Loucy (cell line): ENCODE results near the gene ARMC12.

ENCODE experiments used
- H2AFZ ChIP-seq: fragments of 200-600 bp; sonication (generic); 2 replicates; pipeline ENCODE4 v1.6.0; 2016; ENCODE audit warnings: antibody characterized with exemption, mild to moderate bottlenecking, low read length, moderate library complexity
- H3F3A ChIP-seq: fragments of 200-600 bp; 2 replicates; pipeline ENCODE4 v1.6.0; 2016; ENCODE audit warnings: antibody characterized with exemption, low read depth, mild to moderate bottlenecking
- H3K27me3 ChIP-seq: fragments of 200-600 bp; sonication (generic); 2 replicates; pipeline ENCODE4 v1.6.1; 2014; ENCODE audit warnings: low read length, mild to moderate bottlenecking; ENCODE audit not compliant: insufficient read depth, poor library complexity, severe bottlenecking
- H3K36me3 ChIP-seq: fragments of 200-600 bp; sonication (generic); 2 replicates; pipeline ENCODE4 v1.6.1; 2016; ENCODE audit warnings: low read length; ENCODE audit not compliant: insufficient read depth
- H3K4me1 ChIP-seq: fragments of 200-600 bp; sonication (generic); 2 replicates; pipeline ENCODE4 v1.5.1; 2014; ENCODE audit warnings: low read length, mild to moderate bottlenecking; ENCODE audit not compliant: insufficient read depth, poor library complexity, severe bottlenecking
- H3K4me2 ChIP-seq: fragments of 200-600 bp; sonication (generic); 2 replicates; pipeline ENCODE4 v1.6.0; 2014; ENCODE audit warnings: antibody characterized with exemption, low read length, low read depth, mild to moderate bottlenecking; ENCODE audit not compliant: poor library complexity, severe bottlenecking
- H3K4me3 ChIP-seq: fragments of 200-600 bp; sonication (generic); 2 replicates; pipeline ENCODE4 v1.5.1; 2014; ENCODE audit warnings: low read length, mild to moderate bottlenecking, mixed read lengths; ENCODE audit not compliant: poor library complexity, severe bottlenecking
- H3K79me2 ChIP-seq: fragments of 200-600 bp; sonication (generic); 2 replicates; pipeline ENCODE4 v1.6.1; 2014; ENCODE audit warnings: low read length; ENCODE audit not compliant: insufficient read depth
- H3K9ac ChIP-seq: fragments of 200-600 bp; sonication (generic); 2 replicates; pipeline ENCODE4 v1.6.0; 2014; ENCODE audit warnings: mild to moderate bottlenecking, low read depth, low read length, moderate library complexity; ENCODE audit not compliant: poor library complexity, severe bottlenecking
- H3K9me2 ChIP-seq: fragments of 200-600 bp; sonication (generic); replicated peaks from 2 replicates; pipeline ENCODE4 v1.6.1; 2016; ENCODE audit warnings: low read depth, low read length, mixed read lengths
- H3K9me3 ChIP-seq: fragments of 200-600 bp; sonication (generic); 2 replicates; pipeline ENCODE4 v1.6.1; 2014; ENCODE audit warnings: mild to moderate bottlenecking, antibody characterized with exemption, low read length, low read depth; ENCODE audit not compliant: insufficient read depth
- H4K20me1 ChIP-seq: fragments of 200-600 bp; sonication (generic); 2 replicates; pipeline ENCODE4 v1.6.0; 2014; ENCODE audit warnings: antibody characterized with exemption, low read length, mild to moderate bottlenecking; ENCODE audit not compliant: insufficient read depth, poor library complexity, severe bottlenecking
- CTCF ChIP-seq: fragments of 200-600 bp; sonication (generic); conservative IDR thresholded peaks from 2 replicates; pipeline ENCODE4 v1.5.1; 2014; ENCODE audit warnings: mild to moderate bottlenecking, antibody characterized with exemption, low read length
- EZH2phosphoT487 ChIP-seq: fragments of 200-600 bp; IDR thresholded peaks from 2 replicates; pipeline ENCODE4 v1.6.1; 2018; ENCODE audit warnings: antibody characterized with exemption, mild to moderate bottlenecking, moderate library complexity, borderline replicate concordance

The ARMC12 gene

GRCh38 chr6:35784200-35784599 lies 47.4 kb downstream of the ARMC12 start:
- Histone ChIP-seq H3K9me3 (no peaks in the 10 kb centered on the region), H4K20me1 (no peaks in the 10 kb centered on the region), H3K4me2 (no peak overlapping the region), H3K27me3 (no peaks in the 10 kb centered on the region), H3K9ac (no peak overlapping the region), H3K4me3 (no peak overlapping the region), H3F3A (no peaks in the 10 kb centered on the region), H2AFZ (no peak overlapping the region), H3K9me2 (no peaks in the 10 kb centered on the region), H3K36me3 (no peaks in the 10 kb centered on the region), H3K4me1 (no peaks in the 10 kb centered on the region), H3K79me2 (no peaks in the 10 kb centered on the region)
- TF ChIP-seq EZH2phosphoT487 (no peak), CTCF (no peak)

GRCh38 chr6:35786272-35786671 lies 49.4 kb downstream of the ARMC12 start:
- Histone ChIP-seq H2AFZ (no peak overlapping the region), H3K36me3 (no peaks in the 10 kb centered on the region), H3K4me3 (no peak overlapping the region), H3K4me2 (no peak overlapping the region), H3K27me3 (no peaks in the 10 kb centered on the region), H3K9me2 (no peaks in the 10 kb centered on the region), H3K4me1 (no peaks in the 10 kb centered on the region), H3K9ac (no peak overlapping the region), H3K79me2 (no peaks in the 10 kb centered on the region), H4K20me1 (no peaks in the 10 kb centered on the region), H3K9me3 (no peaks in the 10 kb centered on the region), H3F3A (no peaks in the 10 kb centered on the region)
- TF ChIP-seq CTCF (no peak), EZH2phosphoT487 (no peak)

- Histone ChIP-seq H3K36me3 (no peaks in the 10 kb centered on the region), H3K4me3 (no peak overlapping the region), H3K27me3 (no peaks in the 10 kb centered on the region), H3K9me2 (no peaks in the 10 kb centered on the region), H3K9ac (no peak overlapping the region), H2AFZ (no peak overlapping the region), H3K4me1 (no peaks in the 10 kb centered on the region), H4K20me1 (no peaks in the 10 kb centered on the region), H3K4me2 (no peak overlapping the region), H3F3A (no peaks in the 10 kb centered on the region), H3K9me3 (no peaks in the 10 kb centered on the region), H3K79me2 (no peaks in the 10 kb centered on the region)
- TF ChIP-seq EZH2phosphoT487 (no peak), CTCF (no peak)
Measured at GRCh38 chr6:35786810-35787209, 50.0 kb downstream of the ARMC12 start.
